ENCODE data around the gene SPINT4.
"Not testable (repeated sequence)": the region's sequence is repeated elsewhere in the genome, so short reads cannot be mapped to it uniquely, and the experiment has no call there.

Gene SPINT4

GRCh38 chr20:45704969-45705637, 17.0 kb upstream of the SPINT4 start, which contains the start of gene WFDC10B:
TSS of gene WFDC10B (minus strand) at chr20:45705019. CDS start at chr20:45685992, 19,027 bp downstream.
- H3K27ac ChIP-seq, result no peak within 1 kb of the TSS
- TF ChIP-seq CTCF (conservative IDR thresholded peaks at IDR 0.05) (no peak), ZFX (IDR thresholded peaks at IDR 0.05) (no peak)

- not testable (repeated sequence) for H3K27ac ChIP-seq
These were observed 5.9 kb upstream of the SPINT4 start for GRCh38 chr20:45716141-45716688.

GRCh38 chr20:45725134-45725533, 3.0 kb downstream of the SPINT4 start:
- no peak overlapping the region for H3K27ac ChIP-seq
- TF ChIP-seq ZFX (IDR thresholded peaks at IDR 0.05) (no peak), CTCF (conservative IDR thresholded peaks at IDR 0.05) (no peak)

- TF ChIP-seq CTCF (conservative IDR thresholded peaks at IDR 0.05) (no peak), ZFX (IDR thresholded peaks at IDR 0.05) (no peak)
- no peak overlapping the region for H3K27ac ChIP-seq
These were observed 4.9 kb downstream of the SPINT4 start for GRCh38 chr20:45727044-45727443.

- TF ChIP-seq CTCF (conservative IDR thresholded peaks at IDR 0.05) (no peak), ZFX (IDR thresholded peaks at IDR 0.05) (no peak)
- H3K27ac ChIP-seq, result no peak overlapping the region
These were observed 10.1 kb downstream of the SPINT4 start for GRCh38 chr20:45732199-45732598.

- H3K27ac ChIP-seq, result no peak overlapping the region
- no peak for TF ChIP-seq CTCF (conservative IDR thresholded peaks at IDR 0.05)
These were observed 13.4 kb downstream of the SPINT4 start for GRCh38 chr20:45735552-45735951.

- TF ChIP-seq ZFX (IDR thresholded peaks at IDR 0.05) (no peak), CTCF (conservative IDR thresholded peaks at IDR 0.05) (no peak)
- no peak overlapping the region for H3K27ac ChIP-seq
These were observed 13.8 kb downstream of the SPINT4 start for GRCh38 chr20:45735988-45736387.

GRCh38 chr20:45742596-45742995, 20.4 kb downstream of the SPINT4 start:
- TF ChIP-seq CTCF (conservative IDR thresholded peaks at IDR 0.05) (no peak), ZFX (IDR thresholded peaks at IDR 0.05) (no peak)

More at GRCh38 chr20:45742596-45742995, 20.4 kb downstream of the SPINT4 start:
- no peak overlapping the region for H3K27ac ChIP-seq

Measured in C4-2B (cell line).